Activated CD8-positive, alpha-beta memory T cell treated with anti-CD3 and anti-CD28 coated beads for 48 hours (primary cell): Measurements from ENCODE around the gene CHAF1A.

Experiments used
- DNase-seq, 3 experiments: peaks; one replicate each; pipeline ENCODE4 v3.0.0-alpha.2; 2020; ENCODE audit warnings: low read depth in 2 of 3, low spot score in 2 of 3

The CHAF1A gene

GRCh38 chr19:4402171-4403004 lies at the start of gene CHAF1A:
Gene CHAF1A, plus strand, starts transcription at chr19:4402640. Its CDS starts 123 bp downstream, at chr19:4402763.
- peak; percentile 97 to 98 (median 97) for DNase-seq

- no peak for DNase-seq
Measured at GRCh38 chr19:4352701-4353121, 49.7 kb upstream of the CHAF1A start.

- DNase-seq = no peak
Measured at GRCh38 chr19:4354282-4354681, 48.2 kb upstream of the CHAF1A start.

- DNase-seq = no peak
Measured at GRCh38 chr19:4354897-4355296, 47.5 kb upstream of the CHAF1A start.

GRCh38 chr19:4357095-4357797 lies 45.2 kb upstream of the CHAF1A start:
- DNase-seq = no peak

- no peak for DNase-seq
Measured at GRCh38 chr19:4357921-4358326, 44.5 kb upstream of the CHAF1A start.

- DNase-seq = no peak
Measured at GRCh38 chr19:4358709-4359626, 43.5 kb upstream of the CHAF1A start.

GRCh38 chr19:4359627-4360000 lies 42.8 kb upstream of the CHAF1A start:
- DNase-seq = no peak

- no peak for DNase-seq
Measured at GRCh38 chr19:4360081-4360569, 42.3 kb upstream of the CHAF1A start.

- DNase-seq = no peak
Measured at GRCh38 chr19:4360641-4361151, 41.7 kb upstream of the CHAF1A start.

- no peak for DNase-seq
Measured at GRCh38 chr19:4361152-4362046, 41.0 kb upstream of the CHAF1A start.

GRCh38 chr19:4362101-4362828 lies 40.2 kb upstream of the CHAF1A start:
- DNase-seq = no peak

- no peak for DNase-seq
Measured at GRCh38 chr19:4362831-4363545, 39.5 kb upstream of the CHAF1A start.

- DNase-seq = no peak
Measured at GRCh38 chr19:4363571-4364304, 38.7 kb upstream of the CHAF1A start.

GRCh38 chr19:4365341-4365740 lies 37.1 kb upstream of the CHAF1A start:
- no peak for DNase-seq

- DNase-seq = no peak
Measured at GRCh38 chr19:4365791-4366665, 36.4 kb upstream of the CHAF1A start.
